Activated B cell treated with CpG ODN at 0.5 μM for 24 hours (primary cell): ENCODE measurements around the gene C12orf57. TPM values are rescaled to one million over a fixed set of nuclear protein-coding genes. Genes with fewer than 3 reads are reported as not detected.

Experiments used
- ATAC-seq: fragments of 200-7000 bp; cut with Tn5 transposase; one replicate; pipeline ENCODE4 v1.10.0; 2021; ENCODE audit warnings: low read depth, mild to moderate bottlenecking, moderate library complexity
- CTCF ChIA-PET: fragments of 350-600 bp; sonication (Branson Sonifier 250); formaldehyde crosslinking; loops from one replicate; lab custom pipeline; 2021; ENCODE audit warnings: antibody characterized with exemption; lab: Charles Lee
- POLR2A ChIA-PET: fragments of 350-600 bp; sonication (Branson Sonifier 250); formaldehyde crosslinking; loops from one replicate; lab custom pipeline; 2021; ENCODE audit warnings: antibody characterized with exemption; lab: Charles Lee
- DNase-seq: peaks from one replicate; pipeline ENCODE4 v3.0.0; 2022
- H3K27ac Mint-ChIP-seq: one replicate; pipeline ENCODE4 v1.8.0; 2020; ENCODE audit warnings: mixed read lengths
- H3K27me3 Mint-ChIP-seq: one replicate; pipeline ENCODE4 v1.8.0; 2021; ENCODE audit warnings: mixed read lengths
- H3K36me3 Mint-ChIP-seq: one replicate; pipeline ENCODE4 v1.8.0; 2021; ENCODE audit warnings: low read depth, mixed read lengths
- H3K4me1 Mint-ChIP-seq: one replicate; pipeline ENCODE4 v1.8.0; 2021; ENCODE audit warnings: mixed read lengths
- H3K4me3 Mint-ChIP-seq: one replicate; pipeline ENCODE4 v1.8.0; 2020; ENCODE audit warnings: mild to moderate bottlenecking, mixed read lengths
- H3K9me3 Mint-ChIP-seq: one replicate; pipeline ENCODE4 v1.8.0; 2020; ENCODE audit warnings: mixed read lengths
- intact Hi-C: fragments of 100-400 bp; cut with micrococcal nuclease; formaldehyde crosslinking; loops from one replicate; pipeline ENCODE4 v1.15.1; 2024
- total RNA-seq: library from RNA; stranded (reverse); gene quantifications from 2 replicates; pipeline ENCODE4 v1.2.3, GENCODE V29; 2022
- TF ChIP-seq, protein P1 (sequence below): fragments of 200-600 bp; IDR thresholded peaks from one replicate; pipeline ENCODE4 v1.8.0; 2022; ENCODE audit warnings: antibody characterized with exemption, mild to moderate bottlenecking

The C12orf57 gene
- total RNA-seq, 1 donor from 2014 or later: 54.8 TPM

DNA sequence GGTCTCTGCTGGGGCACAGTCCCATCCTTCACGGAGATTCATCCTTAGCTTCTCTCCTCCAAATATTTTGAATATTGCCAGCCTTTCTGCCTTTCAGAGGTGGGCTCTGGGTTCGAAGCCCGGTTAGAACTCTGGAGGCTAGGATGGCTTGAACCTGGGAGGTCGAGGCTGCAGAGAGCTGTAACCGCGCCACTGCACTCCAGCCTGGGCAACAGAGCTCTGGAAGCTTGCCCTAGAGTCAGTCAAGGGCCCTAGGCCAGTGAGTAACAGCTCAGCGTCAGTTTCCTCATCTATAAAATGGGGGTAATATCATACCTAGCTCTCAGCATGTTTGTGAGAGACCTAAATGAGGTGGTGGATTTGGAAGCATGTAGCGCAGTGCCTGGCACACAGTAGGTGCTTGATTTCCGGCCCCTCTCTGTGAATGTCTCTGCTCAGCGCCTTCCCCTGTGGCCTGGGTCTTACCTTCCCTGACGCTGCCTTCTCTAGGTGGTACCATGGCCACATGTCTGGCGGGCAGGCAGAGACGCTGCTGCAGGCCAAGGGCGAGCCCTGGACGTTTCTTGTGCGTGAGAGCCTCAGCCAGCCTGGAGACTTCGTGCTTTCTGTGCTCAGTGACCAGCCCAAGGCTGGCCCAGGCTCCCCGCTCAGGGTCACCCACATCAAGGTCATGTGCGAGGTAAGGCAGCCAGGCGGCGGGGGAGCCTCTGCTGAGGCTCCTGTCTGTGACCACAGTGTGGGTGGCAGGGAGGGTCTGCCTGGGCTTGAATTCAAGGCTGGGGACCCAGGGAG lies 10.7 kb downstream of the C12orf57 start:
- CTCF ChIA-PET: interaction anchor here (3.4 to 13.0 kb wide), 2 partner anchors 8 to 10 kb away, joined by 17 to 571 read pairs; partner anchors contain the start of genes C12orf57, PTPN6 and RNU7-1
- no peaks in the 10 kb centered on the region for H3K9me3 Mint-ChIP-seq
- peak overlapping the region; percentile 99 for H3K4me3 Mint-ChIP-seq
- peak overlapping the region; percentile 96 for H3K27ac Mint-ChIP-seq
- peaks cover 77% of the 10 kb centered on the region for H3K36me3 Mint-ChIP-seq
- DNase-seq (no peak), ATAC-seq (no peak)
- TF ChIP-seq, protein P1, sequence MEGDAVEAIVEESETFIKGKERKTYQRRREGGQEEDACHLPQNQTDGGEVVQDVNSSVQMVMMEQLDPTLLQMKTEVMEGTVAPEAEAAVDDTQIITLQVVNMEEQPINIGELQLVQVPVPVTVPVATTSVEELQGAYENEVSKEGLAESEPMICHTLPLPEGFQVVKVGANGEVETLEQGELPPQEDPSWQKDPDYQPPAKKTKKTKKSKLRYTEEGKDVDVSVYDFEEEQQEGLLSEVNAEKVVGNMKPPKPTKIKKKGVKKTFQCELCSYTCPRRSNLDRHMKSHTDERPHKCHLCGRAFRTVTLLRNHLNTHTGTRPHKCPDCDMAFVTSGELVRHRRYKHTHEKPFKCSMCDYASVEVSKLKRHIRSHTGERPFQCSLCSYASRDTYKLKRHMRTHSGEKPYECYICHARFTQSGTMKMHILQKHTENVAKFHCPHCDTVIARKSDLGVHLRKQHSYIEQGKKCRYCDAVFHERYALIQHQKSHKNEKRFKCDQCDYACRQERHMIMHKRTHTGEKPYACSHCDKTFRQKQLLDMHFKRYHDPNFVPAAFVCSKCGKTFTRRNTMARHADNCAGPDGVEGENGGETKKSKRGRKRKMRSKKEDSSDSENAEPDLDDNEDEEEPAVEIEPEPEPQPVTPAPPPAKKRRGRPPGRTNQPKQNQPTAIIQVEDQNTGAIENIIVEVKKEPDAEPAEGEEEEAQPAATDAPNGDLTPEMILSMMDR: no peak
- H3K4me1 Mint-ChIP-seq: peaks cover 85% of the 10 kb centered on the region
- no peaks in the 10 kb centered on the region for H3K27me3 Mint-ChIP-seq
- POLR2A ChIA-PET: interaction anchor here (17.0 to 24.6 kb wide), 2 partner anchors 4 to 12 kb away, joined by 1516 read pairs; partner anchors contain the start of genes C12orf57, PTPN6 and RNU7-1
- intact Hi-C loops: loop anchor here (1.0 to 10.0 kb wide), 3 partner anchors 8 to 530 kb away; partner anchors contain the start of gene LPAR5

DNA sequence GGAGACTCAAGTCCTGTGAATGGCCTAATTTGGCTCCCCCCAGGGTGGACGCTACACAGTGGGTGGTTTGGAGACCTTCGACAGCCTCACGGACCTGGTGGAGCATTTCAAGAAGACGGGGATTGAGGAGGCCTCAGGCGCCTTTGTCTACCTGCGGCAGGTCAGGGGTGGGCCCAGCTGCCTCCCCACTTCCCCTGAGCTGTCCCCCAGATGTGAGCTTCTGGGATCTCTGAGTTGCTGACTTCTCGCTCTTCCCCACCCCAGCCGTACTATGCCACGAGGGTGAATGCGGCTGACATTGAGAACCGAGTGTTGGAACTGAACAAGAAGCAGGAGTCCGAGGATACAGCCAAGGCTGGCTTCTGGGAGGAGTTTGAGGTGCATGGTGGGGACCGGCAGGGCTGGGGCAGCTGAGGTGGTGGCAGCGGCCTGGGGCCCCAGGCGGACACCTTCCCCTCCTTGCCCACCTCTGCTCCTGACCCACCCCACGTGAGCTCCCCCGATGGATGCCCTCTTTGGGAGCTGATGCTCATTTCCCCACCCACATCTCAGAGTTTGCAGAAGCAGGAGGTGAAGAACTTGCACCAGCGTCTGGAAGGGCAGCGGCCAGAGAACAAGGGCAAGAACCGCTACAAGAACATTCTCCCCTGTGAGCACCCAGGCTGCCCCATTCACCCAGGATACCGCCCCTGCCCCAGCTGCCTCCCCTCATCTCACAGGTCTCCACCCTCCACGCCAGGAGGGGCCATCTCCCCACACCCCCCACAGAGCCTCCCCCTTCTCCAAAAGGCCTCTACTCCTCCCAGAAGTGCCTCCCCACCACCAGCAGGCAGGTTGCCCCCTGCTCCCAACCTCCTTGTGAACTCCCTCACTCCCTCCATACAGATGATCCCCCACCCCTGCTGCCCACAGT lies 11.5 kb downstream of the C12orf57 start:
- POLR2A ChIA-PET: interaction anchor here (2.1 to 24.6 kb wide), 3 partner anchors 3 to 13 kb away, joined by 9 to 1516 read pairs (median 1516); partner anchors contain the start of genes C12orf57, PTPN6 and RNU7-1
- intact Hi-C loops: loop anchor here (10.0 kb wide), 2 partner anchors 321 to 531 kb away; partner anchors contain the start of gene LPAR5
- no peak for ATAC-seq
- H3K36me3 Mint-ChIP-seq: peaks cover 80% of the 10 kb centered on the region
- no peaks in the 10 kb centered on the region for H3K9me3 Mint-ChIP-seq
- TF ChIP-seq, protein P1: no peak
- peak overlapping the region; percentile 96 for H3K27ac Mint-ChIP-seq
- no peak for DNase-seq
- H3K4me1 Mint-ChIP-seq: peaks cover 85% of the 10 kb centered on the region
- H3K27me3 Mint-ChIP-seq: no peaks in the 10 kb centered on the region
- CTCF ChIA-PET: interaction anchor here (3.4 to 13.0 kb wide), 2 partner anchors 9 kb away, joined by 17 to 571 read pairs; partner anchors contain the start of genes C12orf57, PTPN6 and RNU7-1
- peak overlapping the region; percentile 99 for H3K4me3 Mint-ChIP-seq

DNA sequence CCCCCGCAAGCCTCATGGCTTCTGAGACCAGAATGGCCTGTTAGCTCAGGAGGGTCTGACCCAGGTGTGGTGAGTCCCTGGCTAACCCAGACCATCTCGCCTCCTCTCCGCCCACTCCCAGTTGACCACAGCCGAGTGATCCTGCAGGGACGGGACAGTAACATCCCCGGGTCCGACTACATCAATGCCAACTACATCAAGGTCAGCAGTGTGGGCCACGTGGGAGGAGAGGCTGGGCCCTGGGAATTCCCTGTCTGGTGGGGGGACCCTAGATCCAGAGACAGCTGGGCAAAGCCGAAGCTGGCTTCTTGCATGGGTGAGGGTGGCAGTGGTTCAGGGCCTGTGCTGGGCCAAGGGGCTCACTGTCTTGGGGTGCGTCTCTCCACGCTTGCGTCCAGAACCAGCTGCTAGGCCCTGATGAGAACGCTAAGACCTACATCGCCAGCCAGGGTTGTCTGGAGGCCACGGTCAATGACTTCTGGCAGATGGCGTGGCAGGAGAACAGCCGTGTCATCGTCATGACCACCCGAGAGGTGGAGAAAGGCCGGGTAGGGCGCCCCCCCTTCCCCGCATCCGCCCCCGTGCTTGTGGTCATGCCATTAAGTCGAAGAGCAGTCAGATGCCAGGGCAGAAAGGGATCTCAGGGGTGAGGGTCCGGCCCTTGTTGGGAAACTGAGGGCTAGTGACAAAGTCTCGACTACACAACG lies 12.4 kb downstream of the C12orf57 start:
- H3K27ac Mint-ChIP-seq: peak overlapping the region; percentile 88
- H3K27me3 Mint-ChIP-seq: no peaks in the 10 kb centered on the region
- TF ChIP-seq, protein P1: no peak
- peaks cover 86% of the 10 kb centered on the region for H3K4me1 Mint-ChIP-seq
- DNase-seq: no peak
- ATAC-seq: no peak
- peak overlapping the region; percentile 68 for H3K4me3 Mint-ChIP-seq
- ChIA-PET POLR2A (interaction anchor here (1.7 to 17.0 kb wide), 3 partner anchors 8 to 83 kb away, joined by 6 to 1516 read pairs (median 9); partner anchors contain the start of genes C12orf57, PTPN6, RNU7-1 and SPSB2), CTCF (interaction anchor here (3.4 to 13.0 kb wide), 2 partner anchors 8 to 10 kb away, joined by 17 to 571 read pairs; partner anchors contain the start of genes C12orf57, PTPN6 and RNU7-1)
- intact Hi-C loops: loop anchor here (10.0 kb wide), 2 partner anchors 321 to 531 kb away; partner anchors contain the start of gene LPAR5
- peaks cover 88% of the 10 kb centered on the region for H3K36me3 Mint-ChIP-seq
- H3K9me3 Mint-ChIP-seq: no peaks in the 10 kb centered on the region

DNA sequence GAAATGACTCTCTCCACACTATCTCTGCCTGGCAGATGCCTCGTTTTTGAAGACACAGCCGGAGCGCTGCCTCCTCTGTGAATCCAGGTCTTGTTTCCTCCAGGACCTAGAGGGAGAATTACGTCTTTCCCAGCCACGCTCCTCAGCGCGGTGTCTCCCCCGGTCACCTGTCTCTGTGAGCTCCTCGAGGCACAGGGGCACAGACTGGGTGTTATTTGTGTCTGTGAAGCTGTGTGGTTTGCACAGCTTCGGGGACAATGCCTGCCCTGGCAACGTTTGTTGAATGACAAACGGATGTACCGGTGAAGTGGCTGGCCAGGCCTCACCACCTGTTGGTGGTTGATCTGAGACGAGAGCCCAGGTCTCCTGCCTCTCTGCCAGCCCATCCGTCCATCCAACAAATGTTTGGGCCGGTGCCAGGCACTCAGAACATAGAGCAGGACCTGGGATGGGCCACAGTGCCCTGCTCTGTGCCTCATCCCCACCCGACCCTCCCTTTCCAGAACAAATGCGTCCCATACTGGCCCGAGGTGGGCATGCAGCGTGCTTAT lies 13.4 kb downstream of the C12orf57 start:
- intact Hi-C loops: loop anchor here (10.0 kb wide), 2 partner anchors 322 to 532 kb away; partner anchors contain the start of gene LPAR5
- peak overlapping the region; percentile 68 for H3K4me3 Mint-ChIP-seq
- H3K9me3 Mint-ChIP-seq: no peaks in the 10 kb centered on the region
- no peaks in the 10 kb centered on the region for H3K27me3 Mint-ChIP-seq
- no peak for DNase-seq
- TF ChIP-seq, protein P1: no peak
- POLR2A ChIA-PET: interaction anchor here (1.7 to 17.0 kb wide), 3 partner anchors 7 to 84 kb away, joined by 6 to 1516 read pairs (median 9); partner anchors contain the start of genes C12orf57, PTPN6, RNU7-1 and SPSB2
- no peak for ATAC-seq
- peaks cover 96% of the 10 kb centered on the region for H3K4me1 Mint-ChIP-seq
- H3K36me3 Mint-ChIP-seq: peaks cover 82% of the 10 kb centered on the region
- H3K27ac Mint-ChIP-seq: peak overlapping the region; percentile 98
- CTCF ChIA-PET: interaction anchor here (3.4 to 13.0 kb wide), 2 partner anchors 7 to 11 kb away, joined by 17 to 571 read pairs; partner anchors contain the start of genes C12orf57, PTPN6 and RNU7-1
